Testis (tissue), 2 donors: ENCODE data around the gene LTB4R2.

Experiments used
- CTCF ChIP-seq, 3 experiments: fragments of 450-650 bp in 2 of 3; fragments of 200-600 bp in 1 of 3; sonication (generic) in 1 of 3; IDR thresholded peaks; one replicate each; pipeline ENCODE4 v1.5.1; 2016 to 2019; ENCODE audit warnings: antibody characterized with exemption in 3 of 3, mild to moderate bottlenecking in 2 of 3, moderate library complexity in 1 of 3
- POLR2A ChIP-seq: fragments of 450-650 bp; IDR thresholded peaks from one replicate; pipeline ENCODE4 v1.6.1; 2017; ENCODE audit warnings: antibody characterized with exemption, mild to moderate bottlenecking, moderate library complexity

DNA sequence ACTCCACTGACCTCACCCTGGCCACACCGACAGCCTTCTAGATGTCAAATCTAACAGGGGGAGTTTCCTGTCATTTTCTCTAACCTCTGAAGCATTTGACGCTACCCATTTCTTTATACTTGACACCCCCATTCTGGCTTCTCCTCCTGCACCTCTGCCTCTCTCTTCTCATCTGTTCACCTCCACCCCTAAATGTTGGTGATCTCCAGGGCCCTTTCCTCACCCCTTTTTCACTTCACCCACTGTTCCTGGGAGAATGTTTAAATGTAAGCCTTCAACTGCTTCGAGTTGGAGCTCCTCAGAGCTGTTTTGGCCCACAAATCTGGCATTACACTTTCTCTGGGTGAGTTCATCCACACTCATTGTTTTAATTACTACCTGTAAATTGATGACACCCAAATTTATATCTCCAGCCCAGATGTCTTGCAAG lies 38.1 kb upstream of the LTB4R2 start:
- TF ChIP-seq CTCF (IDR thresholded peaks at IDR 0.05) (no peak), POLR2A (no peak)
